ENCODE measurements around the gene RHBDD3. TPM values are rescaled to one million over a fixed set of nuclear protein-coding genes. Genes with fewer than 3 reads are reported as not detected.

The RHBDD3 gene
- total and polyA plus RNA-seq, 2 donors (not counting 1 experiment from before 2014, with no cell fraction given), result 11.9 to 12.5 TPM

GRCh38 chr22:29310065-29310862 lies 42.5 kb upstream of the RHBDD3 start:
- no peak overlapping the region for H3K27ac ChIP-seq (ENCODE audit: low read length in 2 of 2)
- Mint-ChIP-seq H3K9me3 (ENCODE audit: insufficient read depth) (no peaks in the 10 kb centered on the region), H3K27ac (no peak overlapping the region), H3K27me3 (peaks cover 42% of the 10 kb centered on the region), H3K4me3 (no peak overlapping the region), H3K4me1 (peaks cover 40% of the 10 kb centered on the region)
- H3K9ac ChIP-seq (ENCODE audit: low read length), result no peak overlapping the region
- 53% methylated on average over 18 of the region's 28 CpGs for WGBS (ENCODE audit: insufficient coverage)
- intact Hi-C loops (cut with micrococcal nuclease), result no loop called here
- no peak overlapping the region for H3K4me3 ChIP-seq (ENCODE audit: control extremely low read depth in 1 of 5, extremely low read depth in 1 of 5, insufficient read depth in 1 of 5, low read depth in 2 of 5, low read length in 4 of 5)
- H3K4me2 ChIP-seq (replicated peaks; ENCODE audit: low read depth, low read length, poor library complexity, severe bottlenecking), result peak overlapping the region; percentile 14
- peaks cover 0 to 33% (median 0%) of the 10 kb centered on the region in 3 donors for H3K9me3 ChIP-seq (ENCODE audit: control extremely low read depth in 1 of 3, control insufficient read depth in 2 of 3, insufficient read depth in 1 of 3, low read length in 2 of 3)
- H3K4me1 ChIP-seq (ENCODE audit: control insufficient read depth in 2 of 2, insufficient read depth in 2 of 2, low read length in 2 of 2), result peaks cover 38 to 53% of the 10 kb centered on the region in 2 donors
- H3K79me2 ChIP-seq (ENCODE audit: control insufficient read depth, insufficient read depth, low read length), result peaks cover 2% of the 10 kb centered on the region
- H2AFZ ChIP-seq (ENCODE audit: insufficient read depth, low read depth, low read length, poor library complexity, severe bottlenecking), result no peak overlapping the region
- CTCF ChIA-PET, result interaction anchor here (0.8 kb wide), 1 partner anchor 27 kb away, joined by 3 read pairs; no protein-coding TSS in a partner anchor
- no peaks in the 10 kb centered on the region for H3K36me3 ChIP-seq (replicated peaks in 1 of 2; ENCODE audit: control extremely low read depth in 1 of 2, control insufficient read depth in 1 of 2, extremely low read depth in 1 of 2, insufficient read depth in 2 of 2, low read length in 1 of 2)
- peaks cover 0 to 77% (median 37%) of the 10 kb centered on the region in 4 experiments for H3K27me3 ChIP-seq (replicated peaks in 1 of 4; ENCODE audit: control extremely low read depth in 1 of 4, control insufficient read depth in 3 of 4, insufficient read depth in 4 of 4, low read length in 3 of 4)
- POLR2A ChIA-PET, result no interaction called here
- ATAC-seq (ENCODE audit: low read depth), result no peak
- DNase-seq, result no peak
- H4K20me1 ChIP-seq (ENCODE audit: control insufficient read depth, insufficient read depth, low read length, poor library complexity, severe bottlenecking), result peaks cover 7% of the 10 kb centered on the region
- TF ChIP-seq CTCF (IDR thresholded peaks at IDR 0.05), result no peak
- TF ChIP-seq EZH2 (IDR thresholded peaks at IDR 0.05; ENCODE audit: borderline replicate concordance, insufficient read depth, low read depth, low read length, poor library complexity, severe bottlenecking), result no peak

Measured in B cell (primary cell).